ENCODE data around the gene IQCE. TPM values are rescaled to one million over a fixed set of nuclear protein-coding genes. Genes with fewer than 3 reads are reported as not detected.

The IQCE gene
- total RNA-seq, 1 experiment from 2014 or later: 94.8 TPM

GRCh38 chr7:2585446-2585845 lies 26.7 kb downstream of the IQCE start:
- Mint-ChIP-seq H3K27me3 (ENCODE audit: unreplicated experiment) (no peaks in the 10 kb centered on the region), H3K27ac (ENCODE audit: unreplicated experiment) (no peak overlapping the region), H3K36me3 (ENCODE audit: insufficient read depth, unreplicated experiment) (peaks cover 89% of the 10 kb centered on the region), H3K4me3 (ENCODE audit: low read depth, unreplicated experiment) (no peak overlapping the region), H3K9me3 (ENCODE audit: low read depth, unreplicated experiment) (no peaks in the 10 kb centered on the region), H3K4me1 (ENCODE audit: low read depth, unreplicated experiment) (no peaks in the 10 kb centered on the region)
- CTCF ChIA-PET: interaction anchor here (0.6 to 1.7 kb wide), 2 partner anchors 13 to 264 kb away, joined by 5 to 7 read pairs; no protein-coding TSS in a partner anchor
- TF ChIP-seq CTCF (IDR thresholded peaks at IDR 0.05; ENCODE audit: unreplicated experiment): no peak
- intact Hi-C loops (cut with micrococcal nuclease; ENCODE audit: unreplicated experiment): no loop called here
- no peak for DNase-seq
- BruUV-seq (replicated peaks): no TSS peak

DNA sequence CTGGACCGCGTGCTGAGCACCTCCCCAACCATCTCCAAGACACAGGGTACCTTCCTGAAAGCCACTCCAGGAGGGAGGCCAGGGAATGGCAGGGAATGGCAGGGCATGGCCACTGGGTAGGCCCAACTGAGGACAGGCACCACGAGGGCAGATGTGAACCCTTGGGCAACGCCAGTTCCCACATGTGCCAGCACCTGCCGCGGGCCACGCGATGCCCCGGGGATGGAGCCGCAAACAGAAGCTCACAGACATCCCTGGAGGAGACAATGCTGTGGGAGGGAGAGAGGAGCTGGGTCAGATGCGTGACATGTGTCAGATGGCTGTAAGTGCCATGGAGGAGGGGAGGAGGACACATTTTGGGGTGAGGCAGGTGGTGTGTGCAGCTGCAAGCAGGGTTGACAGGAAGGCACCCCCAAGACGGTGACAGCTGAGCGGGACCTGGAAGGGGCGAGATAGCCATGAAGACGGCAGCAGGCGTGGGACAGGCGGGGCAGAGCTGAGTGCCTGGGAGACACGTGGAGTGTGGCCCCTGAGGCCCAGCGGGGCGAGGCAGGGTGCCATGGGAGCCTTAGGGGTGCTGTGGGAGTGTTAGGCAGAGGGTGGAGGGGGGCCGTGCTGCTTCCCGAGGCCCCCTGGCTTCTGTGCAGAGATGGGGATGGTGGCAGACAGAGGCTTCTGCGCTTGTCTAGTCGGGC lies 27.7 kb downstream of the IQCE start:
- Mint-ChIP-seq H3K27ac (ENCODE audit: unreplicated experiment) (peak overlapping the region; percentile 57), H3K4me1 (ENCODE audit: low read depth, unreplicated experiment) (no peaks in the 10 kb centered on the region), H3K9me3 (ENCODE audit: low read depth, unreplicated experiment) (no peaks in the 10 kb centered on the region), H3K36me3 (ENCODE audit: insufficient read depth, unreplicated experiment) (peaks cover 93% of the 10 kb centered on the region), H3K4me3 (ENCODE audit: low read depth, unreplicated experiment) (no peak overlapping the region), H3K27me3 (ENCODE audit: unreplicated experiment) (no peaks in the 10 kb centered on the region)
- intact Hi-C loops (cut with micrococcal nuclease; ENCODE audit: unreplicated experiment): no loop called here
- TF ChIP-seq CTCF (IDR thresholded peaks at IDR 0.05; ENCODE audit: unreplicated experiment): no peak
- CTCF ChIA-PET: interaction anchor here (0.6 to 1.7 kb wide), 2 partner anchors 14 to 265 kb away, joined by 5 to 7 read pairs; no protein-coding TSS in a partner anchor
- no TSS peak for BruUV-seq (replicated peaks)
- no peak for DNase-seq

DNA sequence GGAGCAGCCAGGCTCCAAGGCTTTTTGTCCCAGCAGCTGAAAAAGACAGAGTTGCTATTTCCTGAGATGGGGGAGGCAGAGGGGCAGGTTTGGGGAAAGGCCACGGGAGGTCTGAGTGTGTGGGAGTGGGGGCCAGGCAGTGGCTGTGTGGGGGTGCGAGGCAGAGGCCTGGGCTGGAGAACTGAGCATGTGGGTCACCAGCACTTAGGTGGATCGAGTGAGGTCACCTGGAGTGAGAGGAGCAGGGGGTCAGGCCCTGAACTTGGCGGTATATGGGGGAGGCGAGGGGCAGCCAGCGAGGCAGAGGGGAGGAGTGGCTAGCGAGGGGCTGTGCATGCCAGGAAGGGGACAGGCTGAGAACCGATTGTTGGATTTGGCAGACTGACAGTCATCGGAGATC lies 28.4 kb downstream of the IQCE start:
- Mint-ChIP-seq H3K27ac (ENCODE audit: unreplicated experiment) (peak overlapping the region; percentile 46), H3K4me1 (ENCODE audit: low read depth, unreplicated experiment) (no peaks in the 10 kb centered on the region), H3K4me3 (ENCODE audit: low read depth, unreplicated experiment) (no peak overlapping the region), H3K27me3 (ENCODE audit: unreplicated experiment) (no peaks in the 10 kb centered on the region), H3K9me3 (ENCODE audit: low read depth, unreplicated experiment) (no peaks in the 10 kb centered on the region), H3K36me3 (ENCODE audit: insufficient read depth, unreplicated experiment) (peaks cover 93% of the 10 kb centered on the region)
- BruUV-seq (replicated peaks): no TSS peak
- CTCF ChIA-PET: no interaction called here
- intact Hi-C loops (cut with micrococcal nuclease; ENCODE audit: unreplicated experiment): no loop called here
- no peak for TF ChIP-seq CTCF (IDR thresholded peaks at IDR 0.05; ENCODE audit: unreplicated experiment)
- DNase-seq: no peak

DNA sequence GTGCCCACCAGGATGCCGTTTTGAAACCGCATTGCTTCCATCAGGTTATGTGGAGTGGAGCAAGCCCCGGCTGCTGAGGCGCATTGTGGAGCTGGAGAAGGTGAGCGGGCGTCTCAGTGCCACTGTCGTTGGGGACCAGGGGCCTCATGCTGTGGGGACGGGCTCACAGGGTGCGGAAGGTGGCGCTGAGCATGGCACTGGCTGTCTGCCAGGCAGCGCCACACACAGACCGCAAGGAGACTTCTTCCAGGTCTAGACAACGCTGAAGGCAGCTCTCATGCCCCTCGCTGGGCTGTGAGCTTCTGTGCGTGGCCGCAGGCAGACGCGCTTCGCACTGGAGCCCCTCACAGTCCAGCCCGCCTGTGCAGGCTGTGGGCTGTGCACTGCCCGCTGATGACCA lies 29.0 kb downstream of the IQCE start:
- CTCF ChIA-PET: no interaction called here
- no peaks in the 10 kb centered on the region for H3K9me3 Mint-ChIP-seq (ENCODE audit: low read depth, unreplicated experiment)
- no peak overlapping the region for H3K4me3 Mint-ChIP-seq (ENCODE audit: low read depth, unreplicated experiment)
- intact Hi-C loops (cut with micrococcal nuclease; ENCODE audit: unreplicated experiment): no loop called here
- H3K27me3 Mint-ChIP-seq (ENCODE audit: unreplicated experiment): no peaks in the 10 kb centered on the region
- peaks cover 93% of the 10 kb centered on the region for H3K36me3 Mint-ChIP-seq (ENCODE audit: insufficient read depth, unreplicated experiment)
- no peak for TF ChIP-seq CTCF (IDR thresholded peaks at IDR 0.05; ENCODE audit: unreplicated experiment)
- no peak for DNase-seq
- no peaks in the 10 kb centered on the region for H3K4me1 Mint-ChIP-seq (ENCODE audit: low read depth, unreplicated experiment)
- no peak overlapping the region for H3K27ac Mint-ChIP-seq (ENCODE audit: unreplicated experiment)
- no TSS peak for BruUV-seq (replicated peaks)

Data from Calu3 (cell line).